Activated naive CD4-positive, alpha-beta T cell treated with anti-CD3 and anti-CD28 coated beads, Interleukin-2, amount 50 U/mL, for 16 hours (primary cell): Measurements from ENCODE around the gene MGMT.

ENCODE experiments used
- DNase-seq: peaks from one replicate; pipeline ENCODE4 v3.0.0-alpha.2; 2020

The MGMT gene

GRCh38 chr10:129717816-129718547 is 250.9 kb downstream of the MGMT start:
- no peak for DNase-seq

GRCh38 chr10:129718548-129719414 is 251.7 kb downstream of the MGMT start:
- DNase-seq = no peak

- DNase-seq = no peak
Measured at GRCh38 chr10:129719415-129719739, 252.3 kb downstream of the MGMT start.

- no peak for DNase-seq
Measured at GRCh38 chr10:129719889-129720590, 253.0 kb downstream of the MGMT start.

- no peak for DNase-seq
Measured at GRCh38 chr10:129725011-129725410, 258.0 kb downstream of the MGMT start.

GRCh38 chr10:129725482-129725881 is 258.4 kb downstream of the MGMT start:
- DNase-seq = no peak

GRCh38 chr10:129725890-129726631 is 259.0 kb downstream of the MGMT start:
- DNase-seq = no peak

GRCh38 chr10:129727071-129727470 is 260.0 kb downstream of the MGMT start:
- DNase-seq = no peak

- DNase-seq = no peak
Measured at GRCh38 chr10:129727495-129727894, 260.5 kb downstream of the MGMT start.

GRCh38 chr10:129728246-129728820 is 261.3 kb downstream of the MGMT start:
- DNase-seq = no peak

GRCh38 chr10:129728905-129729795 is 262.1 kb downstream of the MGMT start:
- DNase-seq = no peak

GRCh38 chr10:129730272-129730992 is 263.4 kb downstream of the MGMT start:
- no peak for DNase-seq

GRCh38 chr10:129730993-129731325 is 263.9 kb downstream of the MGMT start:
- DNase-seq = no peak

- DNase-seq = no peak
Measured at GRCh38 chr10:129740532-129741279, 273.7 kb downstream of the MGMT start.

GRCh38 chr10:129741280-129741977 is 274.4 kb downstream of the MGMT start:
- no peak for DNase-seq

GRCh38 chr10:129741978-129742741 is 275.1 kb downstream of the MGMT start:
- no peak for DNase-seq

- DNase-seq = no peak
Measured at GRCh38 chr10:129742742-129743550, 275.9 kb downstream of the MGMT start.

GRCh38 chr10:129743738-129744133 is 276.7 kb downstream of the MGMT start:
- no peak for DNase-seq
